Glomerular visceral epithelial cell (primary cell): Measurements from ENCODE around the gene WDFY4.

Experiments used
- DNase-seq: peaks from one replicate; pipeline ENCODE4 v3.0.0-alpha.2; 2016; ENCODE audit errors: extremely low spot score

Gene WDFY4

GRCh38 chr10:48772059-48772458 is 87.4 kb downstream of the WDFY4 start:
- no peak for DNase-seq

GRCh38 chr10:48773580-48773979 is 88.9 kb downstream of the WDFY4 start:
- no peak for DNase-seq

GRCh38 chr10:48774416-48775205 is 89.9 kb downstream of the WDFY4 start:
- no peak for DNase-seq

- no peak for DNase-seq
Measured at GRCh38 chr10:48775206-48775517, 90.5 kb downstream of the WDFY4 start.

- no peak for DNase-seq
Measured at GRCh38 chr10:48776005-48776522, 91.4 kb downstream of the WDFY4 start.

- no peak for DNase-seq
Measured at GRCh38 chr10:48776528-48776927, 91.9 kb downstream of the WDFY4 start.

- no peak for DNase-seq
Measured at GRCh38 chr10:48777110-48777509, 92.4 kb downstream of the WDFY4 start.

GRCh38 chr10:48778193-48778857 is 93.7 kb downstream of the WDFY4 start:
- no peak for DNase-seq

GRCh38 chr10:48779077-48779476 is 94.4 kb downstream of the WDFY4 start:
- DNase-seq: no peak

GRCh38 chr10:48779546-48780152 is 95.0 kb downstream of the WDFY4 start:
- no peak for DNase-seq

- DNase-seq: no peak
Measured at GRCh38 chr10:48780341-48780740, 95.7 kb downstream of the WDFY4 start.

- no peak for DNase-seq
Measured at GRCh38 chr10:48782386-48782785, 97.7 kb downstream of the WDFY4 start.

GRCh38 chr10:48784031-48784430 is 99.4 kb downstream of the WDFY4 start:
- DNase-seq: no peak

- no peak for DNase-seq
Measured at GRCh38 chr10:48785796-48786195, 101.1 kb downstream of the WDFY4 start.

- no peak for DNase-seq
Measured at GRCh38 chr10:48786606-48787282, 102.1 kb downstream of the WDFY4 start.

GRCh38 chr10:48788554-48788953 is 103.9 kb downstream of the WDFY4 start:
- DNase-seq: no peak

GRCh38 chr10:48789486-48790456 is 105.1 kb downstream of the WDFY4 start:
- DNase-seq: no peak

- no peak for DNase-seq
Measured at GRCh38 chr10:48790457-48791044, 105.9 kb downstream of the WDFY4 start.

- no peak for DNase-seq
Measured at GRCh38 chr10:48791267-48791928, 106.7 kb downstream of the WDFY4 start.

GRCh38 chr10:48792121-48792520 is 107.4 kb downstream of the WDFY4 start:
- DNase-seq: no peak
